Astrocyte of the cerebellum (primary cell): ENCODE measurements around the gene MEGF11.

Experiments
- DNase-seq: peaks from one replicate; pipeline ENCODE4 v3.0.0-alpha.2; 2011; ENCODE audit warnings: low read depth
- H3K4me3 ChIP-seq: 2 replicates; pipeline ENCODE4 v1.5.1; 2011; ENCODE audit warnings: mild to moderate bottlenecking, low read depth, low read length, moderate library complexity
- CTCF ChIP-seq: IDR thresholded peaks from 2 replicates; pipeline ENCODE4 v1.5.1; 2012; ENCODE audit warnings: low read length, low read depth, moderate library complexity, mild to moderate bottlenecking; ENCODE audit errors: missing control alignments
- in situ Hi-C: cut with HindIII; loops from 2 replicates; pipeline ENCODE4 v1.10.0; 2017; ENCODE audit warnings: low sequenced_read_pairs

Gene MEGF11

GRCh38 chr15:66167854-66168253, 85.7 kb downstream of the MEGF11 start:
- TF ChIP-seq CTCF, result no peak
- no peak overlapping the region for H3K4me3 ChIP-seq
- in situ Hi-C loops, result no loop called here
- DNase-seq, result no peak

DNA sequence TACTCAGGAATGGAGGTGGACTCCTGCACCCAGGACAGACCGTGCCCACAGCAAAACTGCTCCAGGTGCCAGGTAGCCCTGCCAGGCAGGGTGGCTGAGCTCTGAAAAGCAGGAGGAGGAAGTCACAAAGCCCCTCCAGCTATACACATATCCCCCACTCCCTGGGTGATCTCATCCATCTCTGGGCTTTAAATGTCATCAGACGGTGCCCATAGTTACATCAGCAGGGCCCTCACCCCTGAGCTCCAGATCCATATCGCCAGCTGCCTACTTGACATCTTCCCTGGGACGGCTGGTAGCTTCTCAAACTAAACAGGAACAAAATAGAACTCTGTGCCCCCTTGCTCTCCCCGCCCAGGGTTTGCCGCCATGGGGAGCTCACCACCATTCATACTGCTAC, 87.7 kb downstream of the MEGF11 start:
- no peak for DNase-seq
- in situ Hi-C loops, result no loop called here
- H3K4me3 ChIP-seq, result no peak overlapping the region
- no peak for TF ChIP-seq CTCF

DNA sequence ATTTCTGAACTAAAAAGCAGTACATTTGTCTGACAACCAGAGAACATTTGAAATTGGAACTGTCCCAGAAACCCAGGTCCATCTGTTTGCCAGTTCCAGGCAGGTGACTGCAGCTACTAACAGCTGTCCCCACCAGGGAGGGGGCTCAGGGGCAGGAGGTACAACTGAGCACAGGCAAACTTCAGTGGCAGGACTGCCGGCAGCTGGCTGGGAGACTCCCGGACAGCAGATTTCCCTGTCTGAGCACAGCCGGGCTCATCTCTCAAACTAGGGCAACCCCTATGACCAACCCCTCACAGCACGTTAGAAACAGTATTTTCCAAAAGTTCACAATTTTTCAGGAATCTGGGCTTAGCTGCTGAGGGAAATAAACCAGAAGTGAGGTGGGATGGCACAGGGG, 88.8 kb downstream of the MEGF11 start:
- DNase-seq, result no peak
- H3K4me3 ChIP-seq, result no peak overlapping the region
- in situ Hi-C loops, result no loop called here
- TF ChIP-seq CTCF, result no peak

DNA sequence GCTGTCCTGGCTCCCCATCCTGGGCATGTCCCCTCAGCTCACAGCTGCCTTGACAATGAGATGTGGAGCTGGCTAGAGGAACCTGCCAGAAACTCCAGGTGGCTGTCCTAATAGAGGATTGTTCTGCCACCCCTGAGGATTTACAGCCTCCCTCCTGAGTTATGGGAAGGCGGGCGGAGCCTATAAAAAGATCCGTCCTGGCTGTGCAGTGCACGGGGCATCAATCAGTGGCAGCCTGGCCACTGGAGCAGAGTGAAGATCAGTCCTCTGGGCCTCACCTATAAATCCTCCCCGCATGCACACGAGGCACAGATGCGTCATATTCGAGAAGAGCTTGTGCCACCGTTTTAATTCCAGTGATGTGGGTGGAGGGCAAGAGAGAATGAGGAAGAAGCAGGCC, 90.0 kb downstream of the MEGF11 start:
- no peak for TF ChIP-seq CTCF
- no peak overlapping the region for H3K4me3 ChIP-seq
- in situ Hi-C loops, result no loop called here
- no peak for DNase-seq

GRCh38 chr15:66162286-66162685, 91.3 kb downstream of the MEGF11 start:
- DNase-seq, result no peak
- H3K4me3 ChIP-seq, result no peak overlapping the region
- in situ Hi-C loops, result no loop called here
- TF ChIP-seq CTCF, result no peak

- TF ChIP-seq CTCF, result no peak
- no peak overlapping the region for H3K4me3 ChIP-seq
- no peak for DNase-seq
- in situ Hi-C loops, result no loop called here
Observed at GRCh38 chr15:66161575-66162118, 91.9 kb downstream of the MEGF11 start.

- no peak for DNase-seq
- in situ Hi-C loops, result no loop called here
- TF ChIP-seq CTCF, result no peak
- no peak overlapping the region for H3K4me3 ChIP-seq
Observed at GRCh38 chr15:66161108-66161507, 92.4 kb downstream of the MEGF11 start.
